ENCODE results near the gene IL17B. TPM values are rescaled to one million over a fixed set of nuclear protein-coding genes. Genes with fewer than 3 reads are reported as not detected.

The IL17B gene
- total RNA-seq (2022; extraction: Qiagen RNA extraction; ENCODE audit: low read depth) = 0.29 TPM in 1 of 5 replicates, not detected in the others

GRCh38 chr5:149379177-149379761 lies at the start of gene IL17B:
TSS of gene IL17B (minus strand) at chr5:149379292. CDS start at chr5:149379225, 67 bp downstream.

GRCh38 chr5:149357370-149358293 lies 21.5 kb downstream of the IL17B start, which contains the start of gene PCYOX1L:
TSS of gene PCYOX1L (plus strand) at chr5:149358046. CDS start at chr5:149358069, 23 bp downstream.

GRCh38 chr5:149345147-149345891 lies 33.8 kb downstream of the IL17B start, which contains the start of gene GRPEL2:
TSS of gene GRPEL2 (plus strand) at chr5:149345499. CDS start at chr5:149345540, 41 bp downstream.

Other genes starting within 250 kb of the IL17B start
- 6.2 to 8.1 TPM (median 7.0 TPM) in 5 replicates for gene ABLIM3, start 237.8 kb downstream of the IL17B start, total RNA-seq (2022; extraction: Qiagen RNA extraction; ENCODE audit: low read depth)
- gene AFAP1L1, start 107.4 kb downstream of the IL17B start, total RNA-seq (2022; extraction: Qiagen RNA extraction; ENCODE audit: low read depth) = 4.4 to 6.3 TPM (median 5.5 TPM) in 5 replicates
- gene GRPEL2, start 33.8 kb downstream of the IL17B start, total RNA-seq (2022; extraction: Qiagen RNA extraction; ENCODE audit: low read depth) = 7.2 to 8.8 TPM (median 7.5 TPM) in 5 replicates
- gene PCYOX1L, start 21.2 kb downstream of the IL17B start, total RNA-seq (2022; extraction: Qiagen RNA extraction; ENCODE audit: low read depth) = 2.4 to 2.7 TPM (median 2.4 TPM) in 5 replicates
- gene CSNK1A1, start 172.1 kb upstream of the IL17B start, total RNA-seq (2022; extraction: Qiagen RNA extraction; ENCODE audit: low read depth) = 109 to 133 TPM (median 121 TPM) in 5 replicates
- 0.77 to 1.1 TPM (median 0.90 TPM) in 5 replicates for gene ARHGEF37, start 202.2 kb upstream of the IL17B start, total RNA-seq (2022; extraction: Qiagen RNA extraction; ENCODE audit: low read depth)

Measured in A549 treated with CpdA at 1 μM for 4 hours (cell line).